Astrocyte (in vitro differentiated cells and primary cell): ENCODE results near the gene GTF3C1.

ENCODE experiments used
- EZH2 ChIP-seq: IDR thresholded peaks from 2 replicates; pipeline ENCODE4 v1.6.1; 2012; ENCODE audit warnings: mild to moderate bottlenecking, low read length, inconsistent platforms; ENCODE audit not compliant: insufficient read depth
- TF ChIP-seq, protein P1 (sequence below): IDR thresholded peaks from 2 replicates; pipeline ENCODE4 v1.5.1; 2011; ENCODE audit warnings: low read depth, mild to moderate bottlenecking, inconsistent platforms, low read length, moderate library complexity; ENCODE audit not compliant: insufficient read depth

DNA sequence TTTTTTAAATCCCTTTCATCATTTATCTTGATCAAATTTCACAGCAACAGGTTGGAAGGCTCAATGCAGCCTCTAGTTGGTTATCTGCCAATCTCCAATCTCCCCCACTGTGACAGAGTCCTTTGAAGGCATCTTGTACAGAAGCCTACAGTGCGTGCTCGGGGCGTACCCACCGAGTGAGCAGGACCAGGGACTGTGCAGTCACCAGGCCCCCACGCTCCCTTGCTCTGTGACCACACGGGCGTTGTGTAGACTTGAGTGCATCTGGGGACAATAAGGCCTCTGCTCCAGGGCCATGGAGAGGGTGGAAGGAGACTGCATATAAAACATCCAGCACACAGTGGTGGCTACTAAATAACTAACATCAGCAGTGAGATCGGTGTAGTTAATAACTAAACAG is 63.4 kb downstream of the GTF3C1 start:
- TF ChIP-seq, protein P1, sequence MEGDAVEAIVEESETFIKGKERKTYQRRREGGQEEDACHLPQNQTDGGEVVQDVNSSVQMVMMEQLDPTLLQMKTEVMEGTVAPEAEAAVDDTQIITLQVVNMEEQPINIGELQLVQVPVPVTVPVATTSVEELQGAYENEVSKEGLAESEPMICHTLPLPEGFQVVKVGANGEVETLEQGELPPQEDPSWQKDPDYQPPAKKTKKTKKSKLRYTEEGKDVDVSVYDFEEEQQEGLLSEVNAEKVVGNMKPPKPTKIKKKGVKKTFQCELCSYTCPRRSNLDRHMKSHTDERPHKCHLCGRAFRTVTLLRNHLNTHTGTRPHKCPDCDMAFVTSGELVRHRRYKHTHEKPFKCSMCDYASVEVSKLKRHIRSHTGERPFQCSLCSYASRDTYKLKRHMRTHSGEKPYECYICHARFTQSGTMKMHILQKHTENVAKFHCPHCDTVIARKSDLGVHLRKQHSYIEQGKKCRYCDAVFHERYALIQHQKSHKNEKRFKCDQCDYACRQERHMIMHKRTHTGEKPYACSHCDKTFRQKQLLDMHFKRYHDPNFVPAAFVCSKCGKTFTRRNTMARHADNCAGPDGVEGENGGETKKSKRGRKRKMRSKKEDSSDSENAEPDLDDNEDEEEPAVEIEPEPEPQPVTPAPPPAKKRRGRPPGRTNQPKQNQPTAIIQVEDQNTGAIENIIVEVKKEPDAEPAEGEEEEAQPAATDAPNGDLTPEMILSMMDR, result no peak
- TF ChIP-seq EZH2, result no peak
